HEK293T (cell line): ENCODE results near the gene TRDN.

Experiments used
- BHLHE40 ChIP-seq: fragments of 450-650 bp; IDR thresholded peaks from 2 replicates; pipeline ENCODE4 v1.6.1; 2016; ENCODE audit warnings: mild to moderate bottlenecking, moderate library complexity, borderline replicate concordance
- ELF4 ChIP-seq: fragments of 450-650 bp; IDR thresholded peaks from 2 replicates; pipeline ENCODE4 v1.6.1; 2017; ENCODE audit warnings: antibody characterized with exemption
- TARDBP ChIP-seq: fragments of 450-650 bp; IDR thresholded peaks from 2 replicates; pipeline ENCODE4 v1.6.1; 2016

DNA sequence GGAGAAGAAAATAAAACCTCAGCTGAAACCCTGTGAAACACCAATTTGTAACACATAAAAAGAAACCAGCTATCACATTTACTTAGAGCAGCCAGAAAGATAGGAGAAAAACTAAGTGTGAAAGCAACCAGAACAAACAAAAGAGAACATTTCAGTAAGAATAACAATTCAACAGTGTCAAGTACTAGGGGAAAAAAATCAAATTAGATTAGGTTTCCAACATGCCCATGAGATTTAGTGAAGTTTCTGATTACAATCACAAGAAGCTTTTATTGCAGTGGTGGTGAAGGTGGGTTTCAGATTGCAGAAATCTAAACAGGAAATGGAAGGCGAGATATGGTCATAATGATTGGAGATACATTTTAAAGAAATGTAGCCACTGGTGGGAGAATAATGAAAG is 22.1 kb upstream of the TRDN start:
- no peak for TF ChIP-seq BHLHE40
- TF ChIP-seq TARDBP, result no peak
- no peak for TF ChIP-seq ELF4
